ENCODE measurements around the gene FGD5. TPM values are rescaled to one million over a fixed set of nuclear protein-coding genes. Genes with fewer than 3 reads are reported as not detected.

FGD5 gene
- total RNA-seq, 4 donors from 2014 or later, result 3.8 to 10.2 (median 7.6) TPM

GRCh38 chr3:14890476-14890875, 71.7 kb downstream of the FGD5 start:
- no peak for TF ChIP-seq POLR2A (IDR thresholded peaks at IDR 0.05)
- TF ChIP-seq, protein P1, sequence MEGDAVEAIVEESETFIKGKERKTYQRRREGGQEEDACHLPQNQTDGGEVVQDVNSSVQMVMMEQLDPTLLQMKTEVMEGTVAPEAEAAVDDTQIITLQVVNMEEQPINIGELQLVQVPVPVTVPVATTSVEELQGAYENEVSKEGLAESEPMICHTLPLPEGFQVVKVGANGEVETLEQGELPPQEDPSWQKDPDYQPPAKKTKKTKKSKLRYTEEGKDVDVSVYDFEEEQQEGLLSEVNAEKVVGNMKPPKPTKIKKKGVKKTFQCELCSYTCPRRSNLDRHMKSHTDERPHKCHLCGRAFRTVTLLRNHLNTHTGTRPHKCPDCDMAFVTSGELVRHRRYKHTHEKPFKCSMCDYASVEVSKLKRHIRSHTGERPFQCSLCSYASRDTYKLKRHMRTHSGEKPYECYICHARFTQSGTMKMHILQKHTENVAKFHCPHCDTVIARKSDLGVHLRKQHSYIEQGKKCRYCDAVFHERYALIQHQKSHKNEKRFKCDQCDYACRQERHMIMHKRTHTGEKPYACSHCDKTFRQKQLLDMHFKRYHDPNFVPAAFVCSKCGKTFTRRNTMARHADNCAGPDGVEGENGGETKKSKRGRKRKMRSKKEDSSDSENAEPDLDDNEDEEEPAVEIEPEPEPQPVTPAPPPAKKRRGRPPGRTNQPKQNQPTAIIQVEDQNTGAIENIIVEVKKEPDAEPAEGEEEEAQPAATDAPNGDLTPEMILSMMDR (IDR thresholded peaks at IDR 0.05), result no peak
- WGBS, 2 donors, result 49% methylated on average over 5 of the region's 5 CpGs
- no peak for DNase-seq (ENCODE audit: low spot score in 2 of 2)
- intact Hi-C loops (cut with DNase I; ENCODE audit: low total_unique reads), result no loop called here
- H3K4me3 ChIP-seq (ENCODE audit: low read depth, poor library complexity, severe bottlenecking), result no peak overlapping the region

GRCh38 chr3:14891135-14892132, 72.7 kb downstream of the FGD5 start:
- intact Hi-C loops (cut with DNase I; ENCODE audit: low total_unique reads), result no loop called here

GRCh38 chr3:14892226-14892625, 73.5 kb downstream of the FGD5 start:
- TF ChIP-seq, protein P1 (IDR thresholded peaks at IDR 0.05), result no peak
- TF ChIP-seq POLR2A (IDR thresholded peaks at IDR 0.05), result no peak
- intact Hi-C loops (cut with DNase I; ENCODE audit: low total_unique reads), result no loop called here
- no peak for DNase-seq (ENCODE audit: low spot score in 2 of 2)
- no peak overlapping the region for H3K4me3 ChIP-seq (ENCODE audit: low read depth, poor library complexity, severe bottlenecking)
- 92 to 94% methylated on average over 11 of the region's 11 CpGs for WGBS, 2 donors

More at GRCh38 chr3:14891135-14892132, 72.7 kb downstream of the FGD5 start:
- H3K4me3 ChIP-seq (ENCODE audit: low read depth, poor library complexity, severe bottlenecking), result no peak overlapping the region
- DNase-seq (ENCODE audit: low spot score in 2 of 2), result no peak
- WGBS, 2 donors, result 74 to 75% methylated on average over 12 of the region's 12 CpGs
- TF ChIP-seq POLR2A (IDR thresholded peaks at IDR 0.05), result no peak
- TF ChIP-seq, protein P1 (IDR thresholded peaks at IDR 0.05), result no peak

- H3K4me3 ChIP-seq (ENCODE audit: low read depth, poor library complexity, severe bottlenecking), result no peak overlapping the region
- WGBS, 2 donors, result 96 to 98% methylated on average over 2 of the region's 2 CpGs
- intact Hi-C loops (cut with DNase I; ENCODE audit: low total_unique reads), result no loop called here
- DNase-seq (ENCODE audit: low spot score in 2 of 2), result no peak
- TF ChIP-seq, protein P1 (IDR thresholded peaks at IDR 0.05), result no peak
- no peak for TF ChIP-seq POLR2A (IDR thresholded peaks at IDR 0.05)
Measured at GRCh38 chr3:14894085-14894484, 75.3 kb downstream of the FGD5 start.

GRCh38 chr3:14897266-14897665, 78.5 kb downstream of the FGD5 start:
- H3K4me3 ChIP-seq (ENCODE audit: low read depth, poor library complexity, severe bottlenecking), result no peak overlapping the region
- TF ChIP-seq, protein P1 (IDR thresholded peaks at IDR 0.05), result no peak
- TF ChIP-seq POLR2A (IDR thresholded peaks at IDR 0.05), result no peak
- DNase-seq (ENCODE audit: low spot score in 2 of 2), result no peak
- intact Hi-C loops (cut with DNase I; ENCODE audit: low total_unique reads), result no loop called here
- WGBS, 2 donors, result 88 to 89% methylated on average over 4 of the region's 4 CpGs
